Fibroblast of lung (primary cell): Measurements from ENCODE around the gene MYL2. TPM values are rescaled to one million over a fixed set of nuclear protein-coding genes. Genes with fewer than 3 reads are reported as not detected.
A peak's percentile ranks its signal among the peaks of the same experiment; 100 is the strongest.

Experiments used
- DNase-seq, 2 donors: peaks; one replicate each; pipeline versions ENCODE4 v3.0.0 to v3.0.0-alpha.2; 2010; ENCODE audit warnings: low read depth in 2 of 2
- H2AFZ ChIP-seq: 2 replicates; pipeline ENCODE4 v1.5.1; 2012; ENCODE audit warnings: low read length, control low read depth, inconsistent platforms
- H3K27ac ChIP-seq: 2 replicates; pipeline ENCODE4 v1.5.1; 2011; ENCODE audit warnings: low read length, control low read depth; ENCODE audit not compliant: insufficient read depth
- H3K27me3 ChIP-seq: 2 replicates; pipeline ENCODE4 v1.5.1; 2011; ENCODE audit warnings: mild to moderate bottlenecking, low read length; ENCODE audit not compliant: control insufficient read depth, insufficient read depth
- H3K36me3 ChIP-seq: 2 replicates; pipeline ENCODE4 v1.5.1; 2011; ENCODE audit warnings: low read length; ENCODE audit not compliant: control insufficient read depth, insufficient read depth
- H3K4me1 ChIP-seq: 2 replicates; pipeline ENCODE4 v1.5.1; 2011; ENCODE audit warnings: low read length; ENCODE audit not compliant: control insufficient read depth, insufficient read depth; ENCODE audit errors: extremely low read depth
- H3K4me2 ChIP-seq: 2 replicates; pipeline ENCODE4 v1.5.1; 2011; ENCODE audit warnings: low read length, control low read depth; ENCODE audit not compliant: insufficient read depth; ENCODE audit errors: extremely low read depth
- H3K4me3 ChIP-seq, 4 experiments: fragments of 200-600 bp in 1 of 4; sonication (generic) in 1 of 4; replicated peaks in 1 of 4; 2 replicates each; pipeline ENCODE4 v1.5.1; 2011 to 2016; ENCODE audit warnings: low read length in 4 of 4, low read depth in 3 of 4, mild to moderate bottlenecking in 3 of 4, control low read depth in 2 of 4, inconsistent platforms in 1 of 4, mixed read lengths in 1 of 4; ENCODE audit not compliant: insufficient read depth in 1 of 4; ENCODE audit errors: control extremely low read depth in 1 of 4
- H3K79me2 ChIP-seq: 2 replicates; pipeline ENCODE4 v1.5.1; 2012; ENCODE audit warnings: mild to moderate bottlenecking, low read length, inconsistent platforms; ENCODE audit not compliant: control insufficient read depth, insufficient read depth
- H3K9ac ChIP-seq: 2 replicates; pipeline ENCODE4 v1.5.1; 2011; ENCODE audit warnings: mild to moderate bottlenecking, low read length, control low read depth; ENCODE audit not compliant: insufficient read depth
- H3K9me3 ChIP-seq: 2 replicates; pipeline ENCODE4 v1.5.1; 2012; ENCODE audit warnings: low read depth, low read length; ENCODE audit not compliant: control insufficient read depth, insufficient read depth
- H4K20me1 ChIP-seq: 2 replicates; pipeline ENCODE4 v1.5.1; 2011; ENCODE audit warnings: low read length; ENCODE audit not compliant: control insufficient read depth, insufficient read depth; ENCODE audit errors: extremely low read depth
- CTCF ChIP-seq, 2 donors: IDR thresholded peaks in 1 of 2; conservative IDR thresholded peaks in 1 of 2; 1 replicate in 1 of 2; 2 replicates in 1 of 2; pipeline ENCODE4 v1.5.1; 2011 to 2012; ENCODE audit warnings: low read length in 2 of 2, control low read depth in 1 of 2, inconsistent platforms in 1 of 2, low read depth in 1 of 2, mild to moderate bottlenecking in 1 of 2
- EZH2 ChIP-seq: IDR thresholded peaks from 2 replicates; pipeline ENCODE4 v1.5.1; 2012; ENCODE audit warnings: low read length, control low read depth, mild to moderate bottlenecking; ENCODE audit errors: missing control alignments
- polyA plus RNA-seq, 2 donors: library from polyadenylated mRNA; depleted of rRNA in 1 of 2; stranded (reverse) in 1 of 2; unstranded in 1 of 2; fragments of >200 nt; gene quantifications; 2 replicates each; pipeline ENCODE4 v1.2.1, GENCODE V29; 2011 to 2012; ENCODE audit warnings: missing spikeins in 1 of 2
- total RNA-seq: library from RNA; depleted of rRNA; stranded (reverse); fragments of >200 nt; gene quantifications from 2 replicates; pipeline ENCODE4 v1.2.1, GENCODE V29; 2014

Gene MYL2
- total and polyA plus RNA-seq, 2 donors (not counting 1 experiment from before 2014, with no cell fraction given): not detected

DNA sequence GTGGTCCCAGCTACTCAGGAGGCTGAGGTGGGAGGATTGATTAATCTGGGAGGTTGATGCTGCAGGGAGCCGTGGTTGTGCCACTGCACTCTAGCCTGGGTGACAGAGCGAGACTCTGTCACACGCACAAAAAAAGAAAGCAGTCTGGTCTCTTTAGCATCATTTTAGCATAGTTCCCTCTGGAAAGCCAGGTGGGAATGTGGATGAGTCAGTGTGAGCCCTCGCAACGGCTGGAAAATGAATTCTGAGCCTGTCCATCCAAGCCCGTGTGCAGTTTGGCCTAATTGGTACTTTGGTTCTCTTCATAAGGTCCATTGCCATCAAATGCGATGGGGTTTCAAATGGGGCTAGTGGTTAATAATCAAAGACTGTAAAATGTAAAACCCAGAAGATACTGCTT is 2.4 kb downstream of the MYL2 start:
- H3K4me2 ChIP-seq: no peak overlapping the region
- no peak overlapping the region for H3K9ac ChIP-seq
- H3K79me2 ChIP-seq: no peaks in the 10 kb centered on the region
- no peak overlapping the region for H3K4me3 ChIP-seq
- no peaks in the 10 kb centered on the region for H4K20me1 ChIP-seq
- H3K36me3 ChIP-seq: no peaks in the 10 kb centered on the region
- H3K27me3 ChIP-seq: no peaks in the 10 kb centered on the region
- TF ChIP-seq EZH2 (no peak), CTCF (conservative IDR thresholded peaks at IDR 0.05 in 1 of 2, IDR thresholded peaks at IDR 0.05 in 1 of 2; ENCODE audit: low read depth in 1 of 2, low read length in 2 of 2) (no peak)
- DNase-seq: peak in 1 of 2 donors; percentile 45
- no peaks in the 10 kb centered on the region for H3K9me3 ChIP-seq
- H3K27ac ChIP-seq: no peak overlapping the region
- no peak overlapping the region for H2AFZ ChIP-seq
- no peaks in the 10 kb centered on the region for H3K4me1 ChIP-seq

- Histone ChIP-seq H3K4me2 (no peak overlapping the region), H3K27me3 (no peaks in the 10 kb centered on the region), H4K20me1 (no peaks in the 10 kb centered on the region), H3K36me3 (no peaks in the 10 kb centered on the region), H3K79me2 (no peaks in the 10 kb centered on the region), H3K4me3 (no peak overlapping the region), H3K9me3 (no peaks in the 10 kb centered on the region), H3K9ac (no peak overlapping the region), H3K4me1 (no peaks in the 10 kb centered on the region), H3K27ac (no peak overlapping the region), H2AFZ (no peak overlapping the region)
- TF ChIP-seq EZH2 (no peak), CTCF (conservative IDR thresholded peaks at IDR 0.05 in 1 of 2, IDR thresholded peaks at IDR 0.05 in 1 of 2; ENCODE audit: low read depth in 1 of 2, low read length in 2 of 2) (no peak)
- DNase-seq: peak in 1 of 2 donors; percentile 90
Observed at GRCh38 chr12:110917467-110917866, 2.9 kb downstream of the MYL2 start.

DNA sequence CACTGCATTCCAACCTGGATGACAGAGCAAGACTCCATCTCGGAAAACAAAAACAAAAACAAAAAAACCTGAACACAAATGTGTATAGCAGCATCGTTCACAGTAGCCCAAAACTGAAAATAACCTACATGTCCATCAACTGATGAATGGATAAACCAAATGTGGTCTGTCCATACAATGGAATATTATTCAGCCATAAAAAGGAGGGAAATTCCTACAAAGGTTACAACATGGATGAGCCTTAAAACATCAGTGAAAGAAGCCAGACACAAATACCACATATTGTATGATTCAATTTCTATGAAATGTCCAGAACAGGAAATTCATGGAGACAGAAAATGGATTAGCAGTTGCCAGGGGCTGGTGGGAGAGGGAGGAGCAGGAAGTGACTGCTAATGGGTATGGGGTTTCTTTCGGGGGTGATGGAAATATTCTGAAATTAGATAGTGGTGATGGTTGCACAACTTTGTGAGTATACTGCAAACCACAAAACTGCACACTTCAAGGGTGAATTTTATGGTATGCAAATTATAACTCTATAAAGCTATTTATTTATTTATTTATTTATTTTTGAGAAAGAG is 4.0 kb downstream of the MYL2 start:
- no peaks in the 10 kb centered on the region for H3K79me2 ChIP-seq
- no peak overlapping the region for H3K4me2 ChIP-seq
- no peaks in the 10 kb centered on the region for H3K36me3 ChIP-seq
- H3K9me3 ChIP-seq: no peaks in the 10 kb centered on the region
- no peak for TF ChIP-seq EZH2
- TF ChIP-seq CTCF (conservative IDR thresholded peaks at IDR 0.05 in 1 of 2, IDR thresholded peaks at IDR 0.05 in 1 of 2; ENCODE audit: low read depth in 1 of 2, low read length in 2 of 2): no peak
- H3K27ac ChIP-seq: no peak overlapping the region
- peak in 1 of 2 donors; percentile 51 for DNase-seq
- H3K27me3 ChIP-seq: no peaks in the 10 kb centered on the region
- no peak overlapping the region for H3K9ac ChIP-seq
- H3K4me3 ChIP-seq: no peak overlapping the region
- H3K4me1 ChIP-seq: no peaks in the 10 kb centered on the region
- H4K20me1 ChIP-seq: no peaks in the 10 kb centered on the region
- no peak overlapping the region for H2AFZ ChIP-seq
